SU-DHL-6 (cell line): Measurements from ENCODE around the gene CDKAL1.
"Not testable (repeated sequence)": the region's sequence is repeated elsewhere in the genome, so short reads cannot be mapped to it uniquely, and the experiment has no call there.

Experiments used
- H2AFZ ChIP-seq: fragments of 200-600 bp; sonication (generic); 2 replicates; pipeline ENCODE4 v1.6.1; 2014; ENCODE audit warnings: low read depth, mild to moderate bottlenecking, moderate library complexity, mixed read lengths, antibody characterized with exemption, low read length; ENCODE audit not compliant: severe bottlenecking
- H3F3A ChIP-seq: fragments of 200-600 bp; shearing (Covaris generic); 2 replicates; pipeline ENCODE4 v1.6.0; 2016; ENCODE audit warnings: antibody characterized with exemption, mild to moderate bottlenecking; ENCODE audit not compliant: insufficient read depth
- H3K27ac ChIP-seq: fragments of 200-600 bp; sonication (generic); 2 replicates; pipeline ENCODE4 v1.5.1; 2016; ENCODE audit warnings: low read depth, mild to moderate bottlenecking, low read length, moderate library complexity, mixed read lengths
- H3K27me3 ChIP-seq: fragments of 200-600 bp; sonication (generic), shearing (Covaris generic); 2 replicates; pipeline ENCODE4 v1.6.0; 2014; ENCODE audit warnings: mild to moderate bottlenecking, low read length
- H3K36me3 ChIP-seq: fragments of 200-600 bp; sonication (generic); 2 replicates; pipeline ENCODE4 v1.6.1; 2014; ENCODE audit warnings: mild to moderate bottlenecking, low read length, mixed read lengths
- H3K4me2 ChIP-seq: fragments of 300-600, 200-600 bp; shearing (Covaris generic), sonication (generic); 2 replicates; pipeline ENCODE4 v1.6.0; 2014; ENCODE audit warnings: low read length, low read depth, mild to moderate bottlenecking; ENCODE audit not compliant: poor library complexity, severe bottlenecking
- H3K4me3 ChIP-seq: fragments of 200-600 bp; sonication (generic); 2 replicates; pipeline ENCODE4 v1.5.1; 2014; ENCODE audit warnings: antibody characterized with exemption, low read length, mild to moderate bottlenecking, mixed read lengths; ENCODE audit not compliant: insufficient read depth, poor library complexity, severe bottlenecking
- H3K79me2 ChIP-seq: fragments of 200-600 bp; sonication (generic); 2 replicates; pipeline ENCODE4 v1.6.1; 2014; ENCODE audit warnings: mild to moderate bottlenecking, low read length, moderate library complexity; ENCODE audit not compliant: insufficient read depth
- H3K9ac ChIP-seq: fragments of 200-600 bp; sonication (generic); 2 replicates; pipeline ENCODE4 v1.7.0; 2014; ENCODE audit warnings: mild to moderate bottlenecking, low read length
- H3K9me2 ChIP-seq: fragments of 200-600 bp; sonication (generic); replicated peaks from 2 replicates; pipeline ENCODE4 v1.6.1; 2014; ENCODE audit warnings: low read length; ENCODE audit not compliant: insufficient read depth
- H3K9me3 ChIP-seq: fragments of 200-600 bp; sonication (generic); 2 replicates; pipeline ENCODE4 v1.6.1; 2014; ENCODE audit warnings: low read length, mixed read lengths; ENCODE audit not compliant: insufficient read depth
- H4K20me1 ChIP-seq: fragments of 200-600 bp; sonication (generic); 2 replicates; pipeline ENCODE4 v1.6.1; 2014; ENCODE audit warnings: low read depth, mild to moderate bottlenecking, antibody characterized with exemption, low read length, moderate library complexity, mixed read lengths
- EZH2phosphoT487 ChIP-seq: fragments of 200-600 bp; sonication (generic), shearing (Covaris generic); conservative IDR thresholded peaks from 2 replicates; pipeline ENCODE4 v1.6.1; 2018; ENCODE audit warnings: mild to moderate bottlenecking, antibody characterized with exemption, low read length, moderate library complexity, mixed read lengths
- TF ChIP-seq, protein P1 (sequence below): fragments of 200-600 bp; sonication (generic); IDR thresholded peaks from one replicate; pipeline ENCODE4 v1.5.1; 2017; ENCODE audit warnings: antibody characterized with exemption, mild to moderate bottlenecking, low read length, moderate library complexity; ENCODE audit not compliant: insufficient read depth, poor library complexity, severe bottlenecking

CDKAL1 gene

GRCh38 chr6:20826378-20826777 is 292.1 kb downstream of the CDKAL1 start:
- no peaks in the 10 kb centered on the region for H3K79me2 ChIP-seq
- H3K9me2 ChIP-seq = no peaks in the 10 kb centered on the region
- no peak overlapping the region for H3K9ac ChIP-seq
- H3K4me3 ChIP-seq = no peak overlapping the region
- H3K27me3 ChIP-seq = no peaks in the 10 kb centered on the region
- no peaks in the 10 kb centered on the region for H4K20me1 ChIP-seq
- H3F3A ChIP-seq = no peaks in the 10 kb centered on the region
- TF ChIP-seq, protein P1, sequence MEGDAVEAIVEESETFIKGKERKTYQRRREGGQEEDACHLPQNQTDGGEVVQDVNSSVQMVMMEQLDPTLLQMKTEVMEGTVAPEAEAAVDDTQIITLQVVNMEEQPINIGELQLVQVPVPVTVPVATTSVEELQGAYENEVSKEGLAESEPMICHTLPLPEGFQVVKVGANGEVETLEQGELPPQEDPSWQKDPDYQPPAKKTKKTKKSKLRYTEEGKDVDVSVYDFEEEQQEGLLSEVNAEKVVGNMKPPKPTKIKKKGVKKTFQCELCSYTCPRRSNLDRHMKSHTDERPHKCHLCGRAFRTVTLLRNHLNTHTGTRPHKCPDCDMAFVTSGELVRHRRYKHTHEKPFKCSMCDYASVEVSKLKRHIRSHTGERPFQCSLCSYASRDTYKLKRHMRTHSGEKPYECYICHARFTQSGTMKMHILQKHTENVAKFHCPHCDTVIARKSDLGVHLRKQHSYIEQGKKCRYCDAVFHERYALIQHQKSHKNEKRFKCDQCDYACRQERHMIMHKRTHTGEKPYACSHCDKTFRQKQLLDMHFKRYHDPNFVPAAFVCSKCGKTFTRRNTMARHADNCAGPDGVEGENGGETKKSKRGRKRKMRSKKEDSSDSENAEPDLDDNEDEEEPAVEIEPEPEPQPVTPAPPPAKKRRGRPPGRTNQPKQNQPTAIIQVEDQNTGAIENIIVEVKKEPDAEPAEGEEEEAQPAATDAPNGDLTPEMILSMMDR = no peak
- no peak for TF ChIP-seq EZH2phosphoT487
- H3K9me3 ChIP-seq = no peaks in the 10 kb centered on the region
- no peaks in the 10 kb centered on the region for H3K36me3 ChIP-seq
- no peak overlapping the region for H2AFZ ChIP-seq
- H3K27ac ChIP-seq = no peak overlapping the region
- no peak overlapping the region for H3K4me2 ChIP-seq

DNA sequence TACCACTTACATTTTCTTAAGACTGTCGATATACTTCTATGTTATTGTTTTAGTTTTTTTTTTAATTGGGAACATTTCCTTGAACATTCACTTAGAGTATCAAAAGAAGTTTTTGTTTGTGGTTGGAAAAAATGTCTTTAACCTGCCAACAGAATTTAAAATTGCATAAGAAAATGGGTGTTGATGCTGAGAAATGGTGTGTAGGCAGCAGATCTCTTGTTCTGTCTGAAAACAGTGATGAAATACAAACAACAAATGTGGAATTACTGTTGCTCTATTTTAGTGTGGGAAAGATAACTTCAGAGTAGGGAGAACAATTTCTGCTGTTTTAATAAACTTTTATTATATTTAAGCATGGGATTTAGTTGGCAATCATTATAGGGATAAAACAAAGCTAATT is 293.5 kb downstream of the CDKAL1 start:
- Histone ChIP-seq H3F3A (no peaks in the 10 kb centered on the region), H3K9me3 (no peaks in the 10 kb centered on the region), H3K27ac (no peak overlapping the region), H3K4me2 (no peak overlapping the region), H3K79me2 (no peaks in the 10 kb centered on the region), H3K9ac (no peak overlapping the region), H3K36me3 (no peaks in the 10 kb centered on the region), H2AFZ (no peak overlapping the region), H4K20me1 (no peaks in the 10 kb centered on the region), H3K9me2 (no peaks in the 10 kb centered on the region), H3K27me3 (no peaks in the 10 kb centered on the region), H3K4me3 (no peak overlapping the region)
- TF ChIP-seq, protein P1 = no peak
- no peak for TF ChIP-seq EZH2phosphoT487

DNA sequence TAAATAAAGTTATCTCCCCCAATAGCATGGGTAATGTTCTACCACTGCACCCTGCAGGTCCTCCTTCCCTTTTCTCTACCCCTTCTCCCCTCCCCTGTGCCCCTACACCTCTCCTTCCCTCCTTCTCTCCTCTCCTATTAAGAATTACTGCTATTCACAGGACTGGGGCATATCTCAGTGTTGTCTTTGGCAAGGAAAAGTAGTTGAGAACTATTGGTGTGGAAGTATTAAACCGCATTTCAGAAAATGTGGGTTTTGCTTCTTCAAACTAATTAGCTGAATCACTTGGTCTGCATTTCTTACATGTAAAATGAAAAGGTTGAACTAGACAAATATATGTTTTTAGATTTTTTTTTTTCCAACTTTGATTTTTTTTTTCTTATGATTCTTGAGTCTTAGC is 296.3 kb downstream of the CDKAL1 start:
- no peak for TF ChIP-seq EZH2phosphoT487
- TF ChIP-seq, protein P1 = no peak
- Histone ChIP-seq H3K4me2 (no peak overlapping the region), H3K79me2 (no peaks in the 10 kb centered on the region)

GRCh38 chr6:20831251-20831650 is 297.0 kb downstream of the CDKAL1 start:
- H3K4me2 ChIP-seq, H4K20me1 ChIP-seq, H3K4me3 ChIP-seq, H3K9me3 ChIP-seq, H3K9ac ChIP-seq, H3K9me2 ChIP-seq, H3K36me3 ChIP-seq, H3F3A ChIP-seq, H2AFZ ChIP-seq, H3K79me2 ChIP-seq, H3K27me3 ChIP-seq, H3K27ac ChIP-seq: not testable (repeated sequence)

More for the DNA sequence above, 296.3 kb downstream of the CDKAL1 start:
- Histone ChIP-seq H2AFZ (no peak overlapping the region), H3F3A (no peaks in the 10 kb centered on the region), H3K27me3 (no peaks in the 10 kb centered on the region), H3K36me3 (no peaks in the 10 kb centered on the region), H3K9me3 (no peaks in the 10 kb centered on the region), H4K20me1 (no peaks in the 10 kb centered on the region), H3K9ac (no peak overlapping the region), H3K27ac (no peak overlapping the region), H3K9me2 (no peaks in the 10 kb centered on the region), H3K4me3 (no peak overlapping the region)
